Skin epidermis (tissue), 12 donors: Measurements from ENCODE around the gene KRT82.
"Not testable (repeated sequence)": the region's sequence is repeated elsewhere in the genome, so short reads cannot be mapped to it uniquely, and the experiment has no call there.

ENCODE experiments used
- H3K27ac ChIP-seq, 21 experiments: fragments of 200-600 bp; sonication (generic) in 11 of 21; one replicate each; pipeline ENCODE4 v1.5.0; 2020; ENCODE audit warnings: mild to moderate bottlenecking in 3 of 21, inconsistent platforms in 2 of 21, moderate library complexity in 2 of 21
- H3K4me3 ChIP-seq, 7 experiments: fragments of 200-600 bp; sonication (generic) in 2 of 7; one replicate each; pipeline ENCODE4 v1.5.0; 2020; ENCODE audit warnings: inconsistent platforms in 2 of 7, mild to moderate bottlenecking in 2 of 7, moderate library complexity in 1 of 7

Gene KRT82

GRCh38 chr12:52405922-52406385 is at the start of gene KRT82:
Gene KRT82 (minus strand): TSS chr12:52406335. CDS start chr12:52406277, 58 bp downstream.
- H3K4me3 ChIP-seq: no peak within 1 kb of the TSS
- H3K27ac ChIP-seq: no peak within 1 kb of the TSS

GRCh38 chr12:52455821-52456220 is 49.7 kb upstream of the KRT82 start:
- Histone ChIP-seq H3K27ac (no peak overlapping the region), H3K4me3 (no peak overlapping the region)

GRCh38 chr12:52454411-52455201 is 48.5 kb upstream of the KRT82 start:
- H3K27ac ChIP-seq: peak overlapping the region in 1 of 21 experiments; percentile 12
- H3K4me3 ChIP-seq: no peak overlapping the region

- Histone ChIP-seq H3K4me3 (peak within 1 kb of the TSS in 5 of 7 experiments; percentile 3 to 24 (median 17)), H3K27ac (peak within 1 kb of the TSS in 3 of 21 experiments; percentile 28 to 51 (median 44))
These were observed 46.0 kb upstream of the KRT82 start, which contains the start of gene KRT6B for GRCh38 chr12:52452101-52452500. Gene KRT6B (minus strand): TSS chr12:52452146. CDS start chr12:52452078, 68 bp downstream.

- Histone ChIP-seq H3K4me3 (no peak overlapping the region), H3K27ac (no peak overlapping the region)
These were observed 42.1 kb upstream of the KRT82 start for GRCh38 chr12:52448228-52448627.

- H3K27ac ChIP-seq, H3K4me3 ChIP-seq: not testable (repeated sequence)
These were observed 41.1 kb upstream of the KRT82 start for GRCh38 chr12:52447196-52447595.

- H3K4me3 ChIP-seq: no peak overlapping the region
- H3K27ac ChIP-seq: no peak overlapping the region
These were observed 40.4 kb upstream of the KRT82 start for GRCh38 chr12:52446367-52447045.

GRCh38 chr12:52445876-52446275 is 39.7 kb upstream of the KRT82 start:
- H3K4me3 ChIP-seq: no peak overlapping the region
- H3K27ac ChIP-seq: no peak overlapping the region

- no peak overlapping the region for H3K4me3 ChIP-seq
These were observed 38.8 kb upstream of the KRT82 start for GRCh38 chr12:52444647-52445595.

GRCh38 chr12:52443966-52444365 is 37.8 kb upstream of the KRT82 start:
- Histone ChIP-seq H3K4me3 (no peak overlapping the region), H3K27ac (no peak overlapping the region)

More at GRCh38 chr12:52444647-52445595, 38.8 kb upstream of the KRT82 start:
- H3K27ac ChIP-seq: no peak overlapping the region

GRCh38 chr12:52442600-52443061 is 36.5 kb upstream of the KRT82 start:
- H3K4me3 ChIP-seq: no peak overlapping the region
- H3K27ac ChIP-seq: peak overlapping the region in 2 of 21 experiments; percentile 12 to 64

- Histone ChIP-seq H3K27ac (peak overlapping the region in 9 of 21 experiments; percentile 4 to 64 (median 41)), H3K4me3 (no peak overlapping the region)
These were observed 35.3 kb upstream of the KRT82 start for GRCh38 chr12:52441320-52441911.

GRCh38 chr12:52440821-52441319 is 34.7 kb upstream of the KRT82 start:
- H3K4me3 ChIP-seq: no peak overlapping the region
- peak overlapping the region in 8 of 21 experiments; percentile 7 to 64 (median 42) for H3K27ac ChIP-seq

- Histone ChIP-seq H3K27ac (peak overlapping the region in 2 of 21 experiments; percentile 26 to 57), H3K4me3 (no peak overlapping the region)
These were observed 33.7 kb upstream of the KRT82 start for GRCh38 chr12:52439845-52440244.

- peak overlapping the region in 1 of 21 experiments; percentile 39 for H3K27ac ChIP-seq
- H3K4me3 ChIP-seq: no peak overlapping the region
These were observed 33.3 kb upstream of the KRT82 start for GRCh38 chr12:52439420-52439819.

GRCh38 chr12:52438305-52439301 is 32.5 kb upstream of the KRT82 start:
- H3K27ac ChIP-seq: peak overlapping the region in 1 of 21 experiments; percentile 39
- H3K4me3 ChIP-seq: no peak overlapping the region

- Histone ChIP-seq H3K4me3 (no peak overlapping the region), H3K27ac (peak overlapping the region in 8 of 21 experiments; percentile 19 to 75 (median 60))
These were observed 31.4 kb upstream of the KRT82 start for GRCh38 chr12:52437508-52437907.
